Esophagus (tissue), 2 donors: ENCODE data around the gene SYCP3. TPM values are rescaled to one million over a fixed set of nuclear protein-coding genes. Genes with fewer than 3 reads are reported as not detected.
"Not testable (repeated sequence)": the region's sequence is repeated elsewhere in the genome, so short reads cannot be mapped to it uniquely, and the experiment has no call there.

Experiments used
- H3K27ac ChIP-seq, 2 donors: one replicate each; pipeline ENCODE4 v1.5.1; 2013; ENCODE audit warnings: low read depth in 2 of 2, mild to moderate bottlenecking in 2 of 2, inconsistent platforms in 1 of 2, low read length in 1 of 2, moderate library complexity in 1 of 2
- H3K27me3 ChIP-seq, 2 donors: one replicate each; pipeline ENCODE4 v1.6.1; 2013; ENCODE audit warnings: low read length in 2 of 2, control low read depth in 1 of 2, mild to moderate bottlenecking in 1 of 2; ENCODE audit not compliant: insufficient read depth in 2 of 2, control insufficient read depth in 1 of 2
- H3K36me3 ChIP-seq, 2 donors: one replicate each; pipeline ENCODE4 v1.6.1; 2013; ENCODE audit warnings: low read length in 1 of 2; ENCODE audit not compliant: control insufficient read depth in 2 of 2, insufficient read depth in 2 of 2
- H3K4me1 ChIP-seq, 2 donors: one replicate each; pipeline ENCODE4 v1.6.1; 2013; ENCODE audit warnings: low read length in 1 of 2; ENCODE audit not compliant: control insufficient read depth in 2 of 2, insufficient read depth in 2 of 2
- H3K4me3 ChIP-seq, 2 donors: one replicate each; pipeline ENCODE4 v1.5.1; 2013; ENCODE audit warnings: low read length in 2 of 2, mild to moderate bottlenecking in 2 of 2, low read depth in 1 of 2, moderate library complexity in 1 of 2
- H3K9me3 ChIP-seq, 2 donors: one replicate each; pipeline ENCODE4 v1.6.1; 2013; ENCODE audit warnings: mild to moderate bottlenecking in 2 of 2, low read depth in 1 of 2, low read length in 1 of 2, moderate library complexity in 1 of 2; ENCODE audit not compliant: control insufficient read depth in 2 of 2, insufficient read depth in 1 of 2
- WGBS, 2 donors: extraction: QIAGEN DNeasy Blood & Tissue Kit; methylation state at CpG; one replicate each; pipeline ENCODE4 v1.1.7; 2013; 5-methylcytosine and 5-hydroxymethylcytosine counted together
- polyA plus RNA-seq, 2 donors: library from polyadenylated mRNA; stranded (reverse); fragments of 200-250 nt; gene quantifications; one replicate each; pipeline ENCODE4 v1.2.3, GENCODE V29; 2013
- donor health status: healthy with polysubstance abuse.
- donor health status: Bipolar disorder and iron deficiency.

Gene SYCP3
- polyA plus RNA-seq, 2 donors, result 0.07 to 0.33 TPM

GRCh38 chr12:101694297-101694848, 44.9 kb downstream of the SYCP3 start:
- 86 to 93% methylated on average over 2 of the region's 2 CpGs for WGBS, 2 donors

GRCh38 chr12:101691503-101692096, 47.7 kb downstream of the SYCP3 start:
- Histone ChIP-seq H3K9me3 (no peaks in the 10 kb centered on the region), H3K4me3 (no peak overlapping the region), H3K4me1 (peaks cover 0 to 1% of the 10 kb centered on the region in 2 donors), H3K27me3 (no peaks in the 10 kb centered on the region), H3K36me3 (no peaks in the 10 kb centered on the region), H3K27ac (no peak overlapping the region)
- WGBS, 2 donors, result 94 to 96% methylated on average over 1 of the region's 1 CpG

More at GRCh38 chr12:101694297-101694848, 44.9 kb downstream of the SYCP3 start:
- no peak overlapping the region for H3K4me3 ChIP-seq
- H3K27ac ChIP-seq, result no peak overlapping the region
- no peaks in the 10 kb centered on the region for H3K9me3 ChIP-seq
- no peaks in the 10 kb centered on the region for H3K27me3 ChIP-seq
- no peaks in the 10 kb centered on the region for H3K36me3 ChIP-seq
- peaks cover 0 to 3% of the 10 kb centered on the region in 2 donors for H3K4me1 ChIP-seq

DNA sequence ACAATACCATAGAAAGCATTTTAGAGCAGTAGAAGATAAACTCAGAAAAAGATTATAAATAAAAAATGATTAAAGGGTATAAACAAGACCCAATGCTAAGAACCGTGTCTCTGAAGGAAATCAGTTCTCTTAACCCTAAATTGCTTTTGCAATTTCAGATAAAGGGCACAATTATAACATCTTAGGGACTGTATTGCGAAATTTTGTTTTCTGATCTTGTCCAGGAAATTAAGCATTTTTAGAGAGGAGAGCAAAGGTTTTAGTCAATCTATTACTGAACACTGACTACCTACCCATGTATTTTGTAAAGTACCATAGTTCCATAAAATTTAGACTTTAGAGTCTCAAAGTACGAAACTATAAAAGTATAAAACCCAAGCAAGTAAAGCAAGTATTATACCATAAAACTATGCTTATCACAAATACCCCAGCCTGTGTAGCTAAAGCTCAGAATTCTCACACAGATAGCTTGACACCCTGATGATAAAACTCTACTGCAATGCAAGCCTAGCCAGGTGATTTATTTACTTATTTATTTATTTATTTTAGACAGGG, 48.6 kb downstream of the SYCP3 start:
- Histone ChIP-seq H3K9me3 (no peaks in the 10 kb centered on the region), H3K4me1 (no peaks in the 10 kb centered on the region), H3K36me3 (no peaks in the 10 kb centered on the region), H3K4me3 (no peak overlapping the region), H3K27me3 (no peaks in the 10 kb centered on the region), H3K27ac (no peak overlapping the region)
- WGBS, 2 donors, result 61 to 65% methylated on average over 3 of the region's 3 CpGs

GRCh38 chr12:101686176-101686575, 53.1 kb downstream of the SYCP3 start:
- Histone ChIP-seq H3K36me3 (no peaks in the 10 kb centered on the region), H3K27ac (no peak overlapping the region), H3K4me1 (no peaks in the 10 kb centered on the region), H3K4me3 (no peak overlapping the region), H3K27me3 (no peaks in the 10 kb centered on the region), H3K9me3 (no peaks in the 10 kb centered on the region)
- 73 to 79% methylated on average over 1 of the region's 1 CpG for WGBS, 2 donors

DNA sequence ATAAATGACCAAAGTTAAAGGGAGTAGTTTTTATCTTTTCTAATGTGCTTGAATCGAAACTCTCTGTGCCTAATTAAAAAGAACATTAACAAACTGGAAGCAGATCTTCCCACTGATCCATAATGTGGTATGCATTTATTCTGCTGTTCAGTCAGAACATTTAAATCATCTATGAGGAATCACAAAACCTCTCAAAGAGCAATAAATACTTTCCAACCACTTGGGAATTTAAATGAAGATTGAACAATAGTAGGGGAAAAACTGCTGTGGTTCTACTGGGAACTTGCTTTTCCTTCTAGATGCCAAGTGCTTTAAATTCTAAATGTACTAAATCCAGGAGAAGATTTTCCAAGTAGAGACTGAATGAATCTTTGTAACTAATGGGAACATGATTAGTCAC, 54.2 kb downstream of the SYCP3 start:
- H3K27ac ChIP-seq, result no peak overlapping the region
- no peak overlapping the region for H3K4me3 ChIP-seq
- no peaks in the 10 kb centered on the region for H3K36me3 ChIP-seq
- no peaks in the 10 kb centered on the region for H3K27me3 ChIP-seq
- no peaks in the 10 kb centered on the region for H3K4me1 ChIP-seq
- no peaks in the 10 kb centered on the region for H3K9me3 ChIP-seq
- WGBS, 2 donors, result 74 to 76% methylated on average over 1 of the region's 1 CpG

GRCh38 chr12:101681627-101682026, 57.6 kb downstream of the SYCP3 start:
- 60 to 65% methylated on average over 6 of the region's 6 CpGs for WGBS, 2 donors
- H3K36me3 ChIP-seq, H3K27ac ChIP-seq, H3K4me1 ChIP-seq, H3K9me3 ChIP-seq, H3K27me3 ChIP-seq, H3K4me3 ChIP-seq: not testable (repeated sequence)

GRCh38 chr12:101680647-101681046, 58.6 kb downstream of the SYCP3 start:
- H3K27me3 ChIP-seq, result no peaks in the 10 kb centered on the region
- H3K4me1 ChIP-seq, result no peaks in the 10 kb centered on the region
- no peak overlapping the region for H3K27ac ChIP-seq
- no peaks in the 10 kb centered on the region for H3K36me3 ChIP-seq
- no peaks in the 10 kb centered on the region for H3K9me3 ChIP-seq
- no peak overlapping the region for H3K4me3 ChIP-seq

DNA sequence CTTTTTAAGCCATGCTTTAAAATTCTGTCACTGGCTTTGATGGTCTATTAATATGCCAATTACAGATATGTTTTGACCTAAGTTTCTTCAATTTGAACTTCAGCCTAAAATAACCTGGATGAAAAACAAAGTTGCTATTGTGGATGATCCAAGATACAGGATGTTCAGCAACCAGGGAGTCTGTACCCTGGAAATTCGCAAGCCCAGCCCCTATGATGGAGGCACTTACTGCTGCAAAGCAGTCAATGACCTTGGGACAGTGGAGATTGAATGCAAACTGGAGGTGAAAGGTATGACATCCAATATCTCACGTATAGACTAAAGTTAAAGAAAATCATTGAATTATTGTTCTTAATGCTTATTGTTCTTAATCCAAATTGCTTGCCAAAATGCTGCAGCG, 59.0 kb downstream of the SYCP3 start:
- Histone ChIP-seq H3K9me3 (no peaks in the 10 kb centered on the region), H3K27ac (no peak overlapping the region), H3K4me1 (no peaks in the 10 kb centered on the region), H3K27me3 (no peaks in the 10 kb centered on the region), H3K36me3 (no peaks in the 10 kb centered on the region), H3K4me3 (no peak overlapping the region)
- WGBS, 2 donors, result 80% methylated on average over 3 of the region's 3 CpGs
